Measurements from ENCODE around the gene PDE6A.

DNA sequence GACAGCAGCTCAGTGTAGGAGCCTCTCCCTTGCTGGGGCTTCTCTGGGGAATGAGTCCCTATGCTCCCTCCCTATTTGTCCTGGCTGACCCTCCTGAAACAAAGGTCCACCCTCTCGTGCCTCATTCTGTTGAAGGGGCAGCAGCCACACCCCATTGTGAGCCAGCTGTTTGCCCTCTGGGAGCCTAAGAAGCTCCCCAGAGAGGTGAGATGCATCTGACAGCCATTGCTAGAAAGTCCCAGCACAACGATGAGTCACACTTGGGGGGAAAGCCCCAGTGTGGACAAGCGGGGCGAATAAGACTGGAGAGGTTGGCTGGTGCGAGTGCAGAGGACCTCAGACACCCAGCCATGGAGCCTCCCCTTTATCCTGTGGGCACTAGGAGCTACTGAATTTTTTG lies 113.1 kb downstream of the PDE6A start:
- TF ChIP-seq, protein P1, sequence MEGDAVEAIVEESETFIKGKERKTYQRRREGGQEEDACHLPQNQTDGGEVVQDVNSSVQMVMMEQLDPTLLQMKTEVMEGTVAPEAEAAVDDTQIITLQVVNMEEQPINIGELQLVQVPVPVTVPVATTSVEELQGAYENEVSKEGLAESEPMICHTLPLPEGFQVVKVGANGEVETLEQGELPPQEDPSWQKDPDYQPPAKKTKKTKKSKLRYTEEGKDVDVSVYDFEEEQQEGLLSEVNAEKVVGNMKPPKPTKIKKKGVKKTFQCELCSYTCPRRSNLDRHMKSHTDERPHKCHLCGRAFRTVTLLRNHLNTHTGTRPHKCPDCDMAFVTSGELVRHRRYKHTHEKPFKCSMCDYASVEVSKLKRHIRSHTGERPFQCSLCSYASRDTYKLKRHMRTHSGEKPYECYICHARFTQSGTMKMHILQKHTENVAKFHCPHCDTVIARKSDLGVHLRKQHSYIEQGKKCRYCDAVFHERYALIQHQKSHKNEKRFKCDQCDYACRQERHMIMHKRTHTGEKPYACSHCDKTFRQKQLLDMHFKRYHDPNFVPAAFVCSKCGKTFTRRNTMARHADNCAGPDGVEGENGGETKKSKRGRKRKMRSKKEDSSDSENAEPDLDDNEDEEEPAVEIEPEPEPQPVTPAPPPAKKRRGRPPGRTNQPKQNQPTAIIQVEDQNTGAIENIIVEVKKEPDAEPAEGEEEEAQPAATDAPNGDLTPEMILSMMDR (IDR thresholded peaks at IDR 0.05) = no peak
- TF ChIP-seq POLR2AphosphoS5 (IDR thresholded peaks at IDR 0.05; ENCODE audit: insufficient read depth in 1 of 2, low read depth in 1 of 2) = no peak
